MG63 (cell line): Measurements from ENCODE around the gene PITHD1. TPM values are rescaled to one million over a fixed set of nuclear protein-coding genes. Genes with fewer than 3 reads are reported as not detected.
"Not testable (repeated sequence)": the region's sequence is repeated elsewhere in the genome, so short reads cannot be mapped to it uniquely, and the experiment has no call there.

Experiments
- DNase-seq: peaks from one replicate; pipeline ENCODE4 v3.0.0-alpha.2; 2020
- H3K27me3 ChIP-seq: fragments of 250-450 bp; sonication (Bioruptor Pico); 2 replicates; pipeline ENCODE4 v1.5.1; 2020; ENCODE audit warnings: mild to moderate bottlenecking, moderate library complexity
- H3K36me3 ChIP-seq: fragments of 250-450 bp; sonication (Bioruptor Pico); 2 replicates; pipeline ENCODE4 v1.5.1; 2020; ENCODE audit warnings: mild to moderate bottlenecking, moderate library complexity
- H3K4me3 ChIP-seq: fragments of 250-450 bp; sonication (Bioruptor Pico); 2 replicates; pipeline ENCODE4 v1.5.1; 2020; ENCODE audit warnings: mild to moderate bottlenecking, moderate library complexity
- H3K9me3 ChIP-seq: fragments of 250-450 bp; sonication (Bioruptor Pico); 2 replicates; pipeline ENCODE4 v1.5.1; 2020; ENCODE audit warnings: mild to moderate bottlenecking, moderate library complexity
- total RNA-seq: library from RNA; depleted of rRNA; stranded (reverse); fragments of >200 nt; shearing (Covaris generic); gene quantifications from 2 replicates; pipeline ENCODE4 v1.2.3, GENCODE V29; 2014; ENCODE audit warnings: low replicate concordance

The PITHD1 gene
- total RNA-seq, 1 experiment from 2014 or later: 64.2 TPM

- H3K36me3 ChIP-seq: peaks cover 3% of the 10 kb centered on the region
- H3K4me3 ChIP-seq: no peak overlapping the region
- H3K27me3 ChIP-seq: no peaks in the 10 kb centered on the region
- no peaks in the 10 kb centered on the region for H3K9me3 ChIP-seq
- DNase-seq: no peak
These were observed 25.5 kb downstream of the PITHD1 start for GRCh38 chr1:23803674-23804073.

- Histone ChIP-seq H3K36me3 (no peaks in the 10 kb centered on the region; the same call in 1 of the 2 replicates), H3K9me3 (no peaks in the 10 kb centered on the region), H3K4me3 (no peak overlapping the region), H3K27me3 (no peaks in the 10 kb centered on the region)
- DNase-seq: no peak
These were observed 26.1 kb downstream of the PITHD1 start for GRCh38 chr1:23804183-23804835.

GRCh38 chr1:23805025-23805424, 26.8 kb downstream of the PITHD1 start:
- Histone ChIP-seq H3K36me3 (no peaks in the 10 kb centered on the region; the same call in 1 of the 2 replicates), H3K27me3 (no peaks in the 10 kb centered on the region), H3K9me3 (no peaks in the 10 kb centered on the region), H3K4me3 (no peak overlapping the region)
- no peak for DNase-seq

- no peak for DNase-seq
- no peak overlapping the region for H3K4me3 ChIP-seq
- no peaks in the 10 kb centered on the region for H3K36me3 ChIP-seq
- H3K27me3 ChIP-seq: no peaks in the 10 kb centered on the region
- no peaks in the 10 kb centered on the region for H3K9me3 ChIP-seq
These were observed 28.1 kb downstream of the PITHD1 start for GRCh38 chr1:23806280-23806679.

- no peaks in the 10 kb centered on the region for H3K9me3 ChIP-seq
- H3K36me3 ChIP-seq: no peaks in the 10 kb centered on the region
- H3K4me3 ChIP-seq: no peak overlapping the region
- H3K27me3 ChIP-seq: no peaks in the 10 kb centered on the region
- DNase-seq: no peak
These were observed 29.2 kb downstream of the PITHD1 start for GRCh38 chr1:23807453-23807852.

- peak; percentile 67 for DNase-seq
- H3K9me3 ChIP-seq: no peaks in the 10 kb centered on the region
- H3K36me3 ChIP-seq: no peaks in the 10 kb centered on the region
- H3K27me3 ChIP-seq: no peaks in the 10 kb centered on the region
- H3K4me3 ChIP-seq: no peak overlapping the region
These were observed 31.5 kb downstream of the PITHD1 start for GRCh38 chr1:23809751-23810171.

- no peak overlapping the region for H3K4me3 ChIP-seq
- DNase-seq: no peak
- H3K9me3 ChIP-seq: no peaks in the 10 kb centered on the region
- no peaks in the 10 kb centered on the region for H3K36me3 ChIP-seq
- H3K27me3 ChIP-seq: no peaks in the 10 kb centered on the region
These were observed 32.8 kb downstream of the PITHD1 start for GRCh38 chr1:23810818-23811540.

GRCh38 chr1:23814016-23814415, 35.8 kb downstream of the PITHD1 start:
- DNase-seq: no peak
- no peaks in the 10 kb centered on the region for H3K36me3 ChIP-seq
- H3K9me3 ChIP-seq: no peaks in the 10 kb centered on the region
- H3K27me3 ChIP-seq: no peaks in the 10 kb centered on the region
- no peak overlapping the region for H3K4me3 ChIP-seq

GRCh38 chr1:23816361-23816760, 38.1 kb downstream of the PITHD1 start:
- no peaks in the 10 kb centered on the region for H3K36me3 ChIP-seq
- H3K4me3 ChIP-seq: no peak overlapping the region
- no peak for DNase-seq
- H3K27me3 ChIP-seq: no peaks in the 10 kb centered on the region
- no peaks in the 10 kb centered on the region for H3K9me3 ChIP-seq

GRCh38 chr1:23816906-23817305, 38.7 kb downstream of the PITHD1 start:
- H3K9me3 ChIP-seq: no peaks in the 10 kb centered on the region
- no peak for DNase-seq
- no peak overlapping the region for H3K4me3 ChIP-seq
- H3K27me3 ChIP-seq: no peaks in the 10 kb centered on the region
- H3K36me3 ChIP-seq: no peaks in the 10 kb centered on the region

GRCh38 chr1:23817633-23818032, 39.4 kb downstream of the PITHD1 start:
- H3K4me3 ChIP-seq: no peak overlapping the region
- no peaks in the 10 kb centered on the region for H3K36me3 ChIP-seq
- DNase-seq: no peak
- H3K27me3 ChIP-seq: no peaks in the 10 kb centered on the region
- no peaks in the 10 kb centered on the region for H3K9me3 ChIP-seq

- no peak for DNase-seq
- Histone ChIP-seq H3K36me3 (peaks cover 4% of the 10 kb centered on the region; the same call in 1 of the 2 replicates), H3K4me3 (no peak overlapping the region), H3K9me3 (no peaks in the 10 kb centered on the region), H3K27me3 (no peaks in the 10 kb centered on the region)
These were observed 45.5 kb downstream of the PITHD1 start for GRCh38 chr1:23823767-23824166.

- H3K27me3 ChIP-seq: no peaks in the 10 kb centered on the region
- H3K4me3 ChIP-seq: peak overlapping the region; percentile 99
- no peaks in the 10 kb centered on the region for H3K9me3 ChIP-seq
- no peak for DNase-seq
- peaks cover 4% of the 10 kb centered on the region; the same call in 1 of the 2 replicates for H3K36me3 ChIP-seq
These were observed 46.5 kb downstream of the PITHD1 start for GRCh38 chr1:23824711-23825075.

- Histone ChIP-seq H3K36me3 (peaks cover 4% of the 10 kb centered on the region; the same call in 1 of the 2 replicates), H3K9me3 (no peaks in the 10 kb centered on the region), H3K4me3 (peak within 1 kb of the TSS; percentile 99), H3K27me3 (no peaks in the 10 kb centered on the region)
- peak; percentile 91 for DNase-seq
These were observed 47.0 kb downstream of the PITHD1 start, which contains the start of gene HMGCL for GRCh38 chr1:23825076-23825761. HMGCL (minus strand) TSS chr1:23825429; CDS start chr1:23825415, 14 bp downstream.

GRCh38 chr1:23825762-23826522, 47.7 kb downstream of the PITHD1 start:
- peaks cover 4% of the 10 kb centered on the region; the same call in 1 of the 2 replicates for H3K36me3 ChIP-seq
- no peak for DNase-seq
- no peaks in the 10 kb centered on the region for H3K9me3 ChIP-seq
- peak overlapping the region; percentile 99 for H3K4me3 ChIP-seq
- H3K27me3 ChIP-seq: no peaks in the 10 kb centered on the region

GRCh38 chr1:23826590-23826989, 48.4 kb downstream of the PITHD1 start:
- not testable (repeated sequence) for H3K36me3 ChIP-seq, DNase-seq, H3K4me3 ChIP-seq, H3K27me3 ChIP-seq, H3K9me3 ChIP-seq

- Histone ChIP-seq H3K27me3 (no peaks in the 10 kb centered on the region), H3K9me3 (no peaks in the 10 kb centered on the region), H3K4me3 (no peak overlapping the region), H3K36me3 (peaks cover 4% of the 10 kb centered on the region; the same call in 1 of the 2 replicates)
- DNase-seq: no peak
These were observed 49.5 kb downstream of the PITHD1 start for GRCh38 chr1:23827717-23828116.
